SK-N-SH treated with all-trans-retinoic acid at 6 μM for 48 hours (cell line): Measurements from ENCODE around the gene KRT84.

ENCODE experiments used
- BACH2 ChIP-seq: fragments of 250-450 bp; sonication (Bioruptor Pico); IDR thresholded peaks from 2 replicates; pipeline ENCODE4 v1.9.0; 2021; ENCODE audit warnings: mild to moderate bottlenecking, borderline replicate concordance
- OSR1 ChIP-seq: fragments of 250-450 bp; sonication (Bioruptor Pico); IDR thresholded peaks from 2 replicates; pipeline ENCODE4 v1.8.0; 2022; ENCODE audit warnings: moderate library complexity, mild to moderate bottlenecking, inconsistent platforms
- ZFP3 ChIP-seq: fragments of 250-450 bp; sonication (Bioruptor Pico); IDR thresholded peaks from 2 replicates; pipeline ENCODE4 v1.5.0; 2020; ENCODE audit warnings: mild to moderate bottlenecking, moderate library complexity
- ZNF565 ChIP-seq: fragments of 450-650 bp; formaldehyde crosslinking; conservative IDR thresholded peaks from 2 replicates; pipeline ENCODE4 v1.5.0; 2020; ENCODE audit warnings: low read depth, mild to moderate bottlenecking, moderate library complexity
- ZNF70 ChIP-seq: fragments of 450-650 bp; formaldehyde crosslinking; IDR thresholded peaks from 2 replicates; pipeline ENCODE4 v1.5.0; 2020; ENCODE audit warnings: mild to moderate bottlenecking, moderate library complexity
- ZNF8 ChIP-seq: fragments of 450-650 bp; formaldehyde crosslinking; IDR thresholded peaks from 2 replicates; pipeline ENCODE4 v1.5.0; 2020; ENCODE audit warnings: mild to moderate bottlenecking, moderate library complexity

DNA sequence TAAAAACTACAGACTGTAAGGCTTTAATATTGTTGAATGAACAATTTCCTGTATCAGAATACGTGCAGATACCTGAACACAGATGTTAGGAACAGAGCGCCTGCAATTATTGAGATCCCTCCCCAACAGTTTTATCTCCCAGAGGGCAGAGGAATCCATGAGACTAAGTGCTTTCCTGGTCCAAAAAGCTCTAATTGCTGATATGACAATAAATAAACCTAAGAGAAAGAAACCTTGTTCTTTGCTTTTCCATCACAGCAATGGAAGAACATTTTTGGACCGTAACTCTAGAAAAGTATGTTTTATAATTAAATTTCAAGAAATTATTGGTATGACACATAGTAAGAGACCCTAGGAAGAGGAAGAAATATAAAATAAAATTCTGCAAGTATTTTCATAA is 51.3 kb downstream of the KRT84 start:
- TF ChIP-seq ZNF8 (no peak), OSR1 (CRISPR knock-in tag) (no peak), ZNF70 (CRISPR knock-in tag) (no peak), ZNF565 (CRISPR knock-in tag) (no peak), BACH2 (CRISPR knock-in tag) (no peak), ZFP3 (no peak)
